ENCODE data around the gene SSH2. TPM values are rescaled to one million over a fixed set of nuclear protein-coding genes. Genes with fewer than 3 reads are reported as not detected.

SSH2 gene
- total and polyA plus RNA-seq, 7 donors, result 18.3 to 35.1 (median 26.5) TPM

DNA sequence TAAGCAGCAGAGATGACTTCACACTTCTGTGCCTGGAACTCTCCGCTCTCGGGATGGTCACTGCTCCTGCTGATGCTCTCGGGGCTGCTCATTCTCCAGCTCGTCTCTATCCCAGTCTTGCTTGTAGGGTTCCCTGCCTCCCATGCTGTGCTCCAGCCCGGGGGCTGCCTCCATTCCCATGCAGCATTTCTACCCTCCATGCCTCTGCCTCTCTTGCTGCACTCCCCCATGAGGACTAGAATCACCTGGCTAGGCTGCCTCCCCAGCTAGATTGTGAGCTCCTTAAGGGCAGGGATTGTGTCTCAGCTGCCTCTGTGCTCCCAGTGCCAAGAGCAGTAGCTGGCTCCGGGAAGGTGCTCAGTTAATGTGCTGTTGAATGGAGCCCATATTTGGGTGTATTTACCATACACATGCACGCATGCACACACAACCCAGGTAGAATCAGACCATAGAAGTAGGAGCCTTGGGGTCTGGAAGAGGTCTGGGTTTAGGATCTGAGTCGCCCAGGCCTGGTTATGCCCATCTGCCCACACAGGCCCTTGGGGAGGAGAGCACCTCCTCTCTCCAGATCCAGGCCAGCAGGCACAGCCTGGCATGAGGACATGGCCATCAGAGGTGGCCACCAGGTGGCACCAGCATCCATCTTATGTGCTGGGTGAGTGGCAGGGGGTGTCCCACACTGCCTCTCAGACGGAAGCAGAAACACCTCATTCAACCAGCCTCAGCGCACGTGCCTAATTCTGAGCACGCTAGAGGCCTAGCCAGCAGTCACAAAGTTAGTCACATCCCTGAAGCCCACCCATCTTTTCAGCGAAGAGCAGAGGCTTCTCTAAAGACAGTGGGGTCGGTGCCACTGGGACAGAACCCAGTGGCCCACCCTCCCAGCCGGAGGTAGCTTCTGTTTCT is 349.9 kb downstream of the SSH2 start:
- H3K36me3 ChIP-seq, result peaks cover 21 to 58% (median 36%) of the 10 kb centered on the region in 4 donors

DNA sequence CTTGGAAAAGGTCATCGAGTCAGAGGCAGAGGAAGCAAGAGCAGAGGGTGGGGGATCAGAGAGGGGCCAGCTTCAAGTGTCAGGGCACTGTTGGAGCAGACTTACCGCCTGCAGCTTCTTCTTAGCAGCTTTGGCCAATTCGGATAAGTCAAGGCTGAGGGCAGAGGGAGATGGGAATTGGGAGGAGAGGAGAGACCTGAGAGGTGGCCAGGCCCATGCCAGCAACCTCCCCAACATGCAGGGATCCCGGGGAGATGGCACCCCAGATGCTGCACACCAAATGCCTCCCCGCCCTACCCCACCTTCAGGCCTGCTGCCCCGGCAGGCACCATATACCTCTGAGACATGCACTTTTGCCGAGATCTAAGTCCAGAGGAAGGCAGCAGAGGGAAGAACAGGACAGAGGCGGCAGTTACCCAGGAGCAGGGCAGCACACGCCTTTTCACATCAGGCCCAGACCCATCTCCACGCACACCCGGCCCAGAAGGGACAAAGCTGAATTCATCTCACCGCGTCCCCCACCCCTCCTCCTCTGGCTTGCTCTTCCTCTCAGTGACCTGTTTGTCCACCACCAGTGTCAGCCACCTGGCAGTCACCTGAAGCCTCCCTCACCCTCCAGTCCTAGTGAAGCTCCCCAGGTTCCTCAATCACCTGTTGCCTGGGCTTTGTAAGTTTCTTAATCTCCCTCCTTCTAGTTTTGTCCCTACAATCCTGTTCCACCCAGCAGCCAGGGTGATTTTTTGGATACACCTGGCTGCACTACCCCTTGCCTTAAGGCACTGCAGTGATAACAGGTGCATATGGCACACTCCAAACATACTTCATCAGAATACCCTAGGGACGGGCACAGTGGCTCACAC is 351.2 kb downstream of the SSH2 start:
- intact Hi-C loops (cut with DNase I), result no loop called here
- no peak for DNase-seq
- Histone ChIP-seq H3K4me3 (no peak overlapping the region), H3K27ac (peak overlapping the region in 1 of 4 donors; percentile 63), H3K27me3 (no peaks in the 10 kb centered on the region), H3K36me3 (peaks cover 30 to 71% (median 45%) of the 10 kb centered on the region in 4 donors), H3K9me3 (no peaks in the 10 kb centered on the region), H3K4me1 (peaks cover 0 to 22% (median 18%) of the 10 kb centered on the region in 4 donors)
- TF ChIP-seq, protein P1, sequence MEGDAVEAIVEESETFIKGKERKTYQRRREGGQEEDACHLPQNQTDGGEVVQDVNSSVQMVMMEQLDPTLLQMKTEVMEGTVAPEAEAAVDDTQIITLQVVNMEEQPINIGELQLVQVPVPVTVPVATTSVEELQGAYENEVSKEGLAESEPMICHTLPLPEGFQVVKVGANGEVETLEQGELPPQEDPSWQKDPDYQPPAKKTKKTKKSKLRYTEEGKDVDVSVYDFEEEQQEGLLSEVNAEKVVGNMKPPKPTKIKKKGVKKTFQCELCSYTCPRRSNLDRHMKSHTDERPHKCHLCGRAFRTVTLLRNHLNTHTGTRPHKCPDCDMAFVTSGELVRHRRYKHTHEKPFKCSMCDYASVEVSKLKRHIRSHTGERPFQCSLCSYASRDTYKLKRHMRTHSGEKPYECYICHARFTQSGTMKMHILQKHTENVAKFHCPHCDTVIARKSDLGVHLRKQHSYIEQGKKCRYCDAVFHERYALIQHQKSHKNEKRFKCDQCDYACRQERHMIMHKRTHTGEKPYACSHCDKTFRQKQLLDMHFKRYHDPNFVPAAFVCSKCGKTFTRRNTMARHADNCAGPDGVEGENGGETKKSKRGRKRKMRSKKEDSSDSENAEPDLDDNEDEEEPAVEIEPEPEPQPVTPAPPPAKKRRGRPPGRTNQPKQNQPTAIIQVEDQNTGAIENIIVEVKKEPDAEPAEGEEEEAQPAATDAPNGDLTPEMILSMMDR (IDR thresholded peaks at IDR 0.05), result no peak
- TF ChIP-seq POLR2A (IDR thresholded peaks at IDR 0.05) (no peak), EP300 (IDR thresholded peaks at IDR 0.05) (no peak), POLR2AphosphoS5 (IDR thresholded peaks at IDR 0.05) (no peak)
- WGBS, 2 donors, result 92 to 95% methylated on average over 14 of the region's 14 CpGs

More for the DNA sequence above, 349.9 kb downstream of the SSH2 start:
- Histone ChIP-seq H3K4me3 (no peak overlapping the region), H3K27me3 (no peaks in the 10 kb centered on the region), H3K9me3 (no peaks in the 10 kb centered on the region), H3K27ac (no peak overlapping the region), H3K4me1 (peaks cover 0 to 34% (median 27%) of the 10 kb centered on the region in 4 donors)
- no peak for TF ChIP-seq POLR2A (IDR thresholded peaks at IDR 0.05)
- peak in 3 of 4 donors; percentile 35 to 50 (median 42) for TF ChIP-seq POLR2AphosphoS5 (IDR thresholded peaks at IDR 0.05)
- TF ChIP-seq EP300 (IDR thresholded peaks at IDR 0.05), result no peak
- TF ChIP-seq, protein P1 (IDR thresholded peaks at IDR 0.05), result peak; percentile 79 to 88 (median 88)
- WGBS, 2 donors, result 61 to 65% methylated on average over 15 of the region's 15 CpGs
- intact Hi-C loops (cut with DNase I), result loop anchor here (1.0 to 5.0 kb wide), 3 partner anchors 11 to 347 kb away; no protein-coding TSS in a partner anchor
- peak; percentile 91 for DNase-seq

DNA sequence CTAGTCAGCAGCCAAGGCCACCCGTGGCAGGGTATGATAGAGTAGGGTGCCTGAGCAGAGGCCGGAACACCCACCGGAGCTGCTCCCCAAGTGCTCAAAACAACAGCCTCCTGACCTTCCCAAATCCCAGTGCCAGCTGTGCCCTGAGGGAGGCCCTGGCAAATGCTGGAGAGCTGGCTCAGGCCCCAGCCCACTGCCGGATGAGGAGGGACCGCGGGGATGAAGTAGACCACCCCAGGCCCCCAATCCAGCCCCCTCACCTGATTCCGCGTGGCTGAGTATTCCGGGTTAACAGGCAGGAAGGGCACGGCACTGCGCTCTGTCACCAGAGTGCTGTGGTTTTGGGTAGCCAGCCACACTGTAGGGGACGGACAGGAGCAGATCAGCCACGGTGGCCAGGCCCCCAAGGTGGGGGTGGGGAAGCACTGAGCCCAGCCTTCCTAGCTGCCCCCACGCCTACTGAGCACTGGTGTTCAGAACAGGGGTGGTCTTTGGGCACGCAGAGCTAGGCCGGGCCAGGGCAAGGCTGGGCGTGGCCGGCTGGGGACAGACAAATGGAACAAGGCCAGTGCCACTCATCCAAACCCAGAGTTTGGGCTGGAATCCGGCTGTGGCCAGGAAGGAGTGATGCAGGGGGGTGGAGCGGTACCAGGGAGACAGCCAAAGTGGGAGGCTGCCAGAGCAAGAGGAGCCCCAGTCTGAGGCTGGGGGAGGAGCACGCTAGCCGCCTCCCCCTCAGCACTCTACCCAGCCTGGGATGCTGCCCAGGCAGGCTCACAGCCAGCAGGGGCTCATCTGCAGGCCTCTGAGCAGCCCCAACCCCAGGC is 352.4 kb downstream of the SSH2 start:
- H3K9me3 ChIP-seq, result no peaks in the 10 kb centered on the region
- no peak overlapping the region for H3K4me3 ChIP-seq
- no peaks in the 10 kb centered on the region for H3K27me3 ChIP-seq
- TF ChIP-seq POLR2AphosphoS5 (IDR thresholded peaks at IDR 0.05) (no peak), EP300 (IDR thresholded peaks at IDR 0.05) (no peak), POLR2A (IDR thresholded peaks at IDR 0.05) (no peak)
- TF ChIP-seq, protein P1 (IDR thresholded peaks at IDR 0.05), result no peak
- intact Hi-C loops (cut with DNase I), result no loop called here
- peaks cover 0 to 27% (median 22%) of the 10 kb centered on the region in 4 donors for H3K4me1 ChIP-seq
- peaks cover 30 to 69% (median 45%) of the 10 kb centered on the region in 4 donors for H3K36me3 ChIP-seq
- DNase-seq, result no peak
- H3K27ac ChIP-seq, result peak overlapping the region in 3 of 4 donors; percentile 44 to 63 (median 58)
- 80 to 83% methylated on average over 22 of the region's 22 CpGs for WGBS, 2 donors

DNA sequence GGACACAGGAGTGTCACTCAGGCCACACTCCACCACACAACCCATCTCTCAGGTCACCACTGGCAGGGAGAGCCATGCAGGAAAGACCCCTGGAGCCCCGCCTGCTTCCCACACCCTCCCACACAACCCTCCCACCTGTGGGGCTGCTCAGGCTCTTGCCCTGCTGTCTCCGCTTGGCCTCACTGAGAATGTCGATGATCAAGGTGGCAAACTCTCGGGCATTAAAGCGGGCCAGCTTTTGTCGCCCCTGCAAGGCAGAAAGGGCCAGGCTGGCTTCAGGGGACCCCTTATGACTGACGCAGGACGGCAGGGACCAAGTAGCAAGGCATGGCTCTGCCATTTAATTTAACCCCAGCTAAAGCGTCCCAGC is 353.0 kb downstream of the SSH2 start:
- TF ChIP-seq, protein P1 (IDR thresholded peaks at IDR 0.05), result no peak
- TF ChIP-seq POLR2A (IDR thresholded peaks at IDR 0.05), result no peak
- no peak overlapping the region for H3K4me3 ChIP-seq
- H3K4me1 ChIP-seq, result peaks cover 0 to 33% (median 29%) of the 10 kb centered on the region in 4 donors
- H3K27ac ChIP-seq, result peak overlapping the region in 3 of 4 donors; percentile 44 to 63 (median 58)
- H3K9me3 ChIP-seq, result no peaks in the 10 kb centered on the region
- 96 to 97% methylated on average over 9 of the region's 9 CpGs for WGBS, 2 donors
- intact Hi-C loops (cut with DNase I), result no loop called here
- no peak for DNase-seq
- no peaks in the 10 kb centered on the region for H3K27me3 ChIP-seq
- H3K36me3 ChIP-seq, result peaks cover 30 to 63% (median 40%) of the 10 kb centered on the region in 4 donors
